GM12892 (cell line): ENCODE measurements around the gene TSKU.

Source experiments
- POLR2A ChIP-seq: IDR thresholded peaks from 2 replicates; pipeline ENCODE4 v1.6.1; 2011; ENCODE audit warnings: low read depth, low read length, control low read depth
- POLR2AphosphoS5 ChIP-seq: IDR thresholded peaks from 2 replicates; pipeline ENCODE4 v1.6.1; 2011; ENCODE audit warnings: low read depth, low read length, control low read depth
- TAF1 ChIP-seq: IDR thresholded peaks from 2 replicates; pipeline ENCODE4 v1.6.1; 2011; ENCODE audit warnings: low read depth, mild to moderate bottlenecking, control low read depth, low read length, borderline replicate concordance

DNA sequence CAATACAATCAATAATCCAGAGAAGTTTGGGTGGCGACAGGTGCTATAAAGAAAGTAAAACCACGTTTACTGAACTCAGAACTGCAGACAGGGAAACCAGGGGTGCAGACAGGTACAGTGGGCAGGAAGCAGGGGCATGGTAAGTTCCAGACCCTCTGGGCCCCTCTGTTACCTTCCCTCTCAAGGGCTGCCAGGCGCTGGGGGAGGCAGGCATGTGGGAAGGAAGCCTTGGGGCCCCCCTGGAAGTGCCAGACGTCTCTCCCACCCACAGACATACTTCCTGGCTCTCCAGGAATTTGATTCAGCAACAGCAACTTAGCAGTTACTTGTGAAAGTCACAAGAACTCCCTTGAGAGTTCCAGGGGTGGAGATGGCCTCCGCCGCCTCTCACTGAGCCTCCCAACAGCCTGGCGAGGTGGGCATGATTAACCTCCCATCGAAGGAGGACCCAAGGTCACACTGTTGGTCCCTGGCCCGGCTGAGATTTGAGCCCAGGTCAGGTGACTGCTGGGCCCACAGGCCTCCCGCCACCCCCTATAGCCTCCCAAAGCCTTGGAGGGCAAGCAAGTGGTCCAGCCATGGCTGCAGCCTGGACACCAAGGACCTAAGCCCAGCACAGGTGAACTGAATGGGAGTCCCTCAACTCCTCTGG lies 14.1 kb upstream of the TSKU start:
- no peak for TF ChIP-seq POLR2AphosphoS5
- TF ChIP-seq POLR2A, result no peak
- TF ChIP-seq TAF1, result no peak
